IMR-90 (cell line): ENCODE results near the gene CELA3A. TPM values are rescaled to one million over a fixed set of nuclear protein-coding genes. Genes with fewer than 3 reads are reported as not detected.

Experiments used
- ATAC-seq: fragments of 200-7000 bp; cut with Tn5 transposase; 2 replicates; pipeline ENCODE4 v1.9.1; 2020; ENCODE audit warnings: low read depth, mild to moderate bottlenecking, moderate library complexity
- BruUV-seq: library from RNA; stranded (reverse); fragments of 400-500 nt; replicated peaks from 2 replicates; lab custom pipeline; 2021; lab: Mats Ljungman, UMichigan
- CTCF ChIA-PET: fragments of 300-600 bp; formaldehyde crosslinking; extraction: SDS; loops from one replicate; lab custom pipeline; 2021; ENCODE audit warnings: antibody characterized with exemption; lab: Yijun Ruan, JAX
- POLR2A ChIA-PET: fragments of 300-600 bp; sonication (Branson Sonifier 250); formaldehyde crosslinking; loops from one replicate; lab custom pipeline; 2022; ENCODE audit warnings: antibody characterized with exemption; ENCODE audit not compliant: unreplicated experiment; lab: Charles Lee
- DNase-seq: peaks from one replicate; pipeline ENCODE4 v3.0.0; 2013
- H2AFZ ChIP-seq: replicated peaks from 2 replicates; pipeline ENCODE3; 2013; ENCODE audit warnings: low read length, mild to moderate bottlenecking; ENCODE audit not compliant: poor library complexity
- H2AK5ac ChIP-seq: 2 replicates; pipeline ENCODE4 v1.6.1; 2013; ENCODE audit warnings: low read depth, low read length, inconsistent platforms
- H2AK9ac ChIP-seq: replicated peaks from 2 replicates; pipeline ENCODE3; 2013; ENCODE audit warnings: mild to moderate bottlenecking, low read depth, low read length, moderate library complexity; ENCODE audit not compliant: poor library complexity
- H2BK120ac ChIP-seq: 2 replicates; pipeline ENCODE4 v1.6.1; 2013; ENCODE audit warnings: low read depth, low read length, inconsistent platforms
- H2BK15ac ChIP-seq: 3 replicates; pipeline ENCODE4 v1.6.1; 2013; ENCODE audit warnings: low read depth, low read length, inconsistent platforms
- H2BK20ac ChIP-seq: 2 replicates; pipeline ENCODE4 v1.6.1; 2013; ENCODE audit warnings: low read depth, mild to moderate bottlenecking, inconsistent platforms, low read length, moderate library complexity
- H2BK5ac ChIP-seq: 2 replicates; pipeline ENCODE4 v1.6.1; 2013; ENCODE audit warnings: mild to moderate bottlenecking, low read depth, low read length, inconsistent platforms; ENCODE audit not compliant: poor library complexity, severe bottlenecking
- H3K14ac ChIP-seq: replicated peaks from 2 replicates; pipeline ENCODE4 v1.6.1; 2013; ENCODE audit warnings: low read depth, low read length, inconsistent platforms
- H3K18ac ChIP-seq: 2 replicates; pipeline ENCODE4 v1.6.1; 2013; ENCODE audit warnings: low read depth, low read length, control low read depth
- H3K23ac ChIP-seq: 2 replicates; pipeline ENCODE4 v1.6.1; 2013; ENCODE audit warnings: low read depth, low read length, inconsistent platforms
- H3K27ac ChIP-seq: 2 replicates; pipeline ENCODE4 v1.5.1; 2013; ENCODE audit warnings: mild to moderate bottlenecking, control low read depth, low read length; ENCODE audit not compliant: insufficient read depth
- H3K27me3 ChIP-seq: 2 replicates; pipeline ENCODE4 v1.6.1; 2013; ENCODE audit warnings: low read length; ENCODE audit not compliant: control insufficient read depth, insufficient read depth
- H3K36me3 ChIP-seq: 2 replicates; pipeline ENCODE4 v1.6.1; 2013; ENCODE audit warnings: low read length, mixed read lengths; ENCODE audit not compliant: control insufficient read depth, insufficient read depth
- H3K4ac ChIP-seq: 2 replicates; pipeline ENCODE4 v1.6.1; 2013; ENCODE audit warnings: low read depth, low read length, inconsistent platforms
- H3K4me1 ChIP-seq: 2 replicates; pipeline ENCODE4 v1.6.1; 2013; ENCODE audit warnings: low read length, mixed read lengths; ENCODE audit not compliant: control insufficient read depth, insufficient read depth
- H3K4me2 ChIP-seq: 2 replicates; pipeline ENCODE4 v1.6.1; 2013; ENCODE audit warnings: low read depth, mild to moderate bottlenecking, control low read depth, low read length, moderate library complexity
- H3K4me3 ChIP-seq: 2 replicates; pipeline ENCODE4 v1.5.1; 2013; ENCODE audit warnings: low read depth, mild to moderate bottlenecking, control low read depth, low read length, moderate library complexity; ENCODE audit not compliant: insufficient read depth
- H3K56ac ChIP-seq: 2 replicates; pipeline ENCODE4 v1.6.1; 2013; ENCODE audit warnings: low read length, inconsistent platforms; ENCODE audit not compliant: insufficient read depth; ENCODE audit errors: extremely low read depth
- H3K79me1 ChIP-seq, 2 experiments: 2 replicates each; pipeline ENCODE4 v1.6.1; 2013; ENCODE audit warnings: low read length in 2 of 2, inconsistent platforms in 1 of 2, low read depth in 1 of 2
- H3K9ac ChIP-seq: 2 replicates; pipeline ENCODE4 v1.6.1; 2013; ENCODE audit warnings: low read depth, low read length, control low read depth
- H3K9me1 ChIP-seq: 2 replicates; pipeline ENCODE4 v1.6.1; 2013; ENCODE audit warnings: low read length, inconsistent platforms; ENCODE audit not compliant: insufficient read depth
- H3K9me3 ChIP-seq: 2 replicates; pipeline ENCODE4 v1.6.1; 2013; ENCODE audit warnings: low read length; ENCODE audit not compliant: control insufficient read depth, insufficient read depth
- H4K20me1 ChIP-seq: 2 replicates; pipeline ENCODE4 v1.6.1; 2013; ENCODE audit warnings: low read length, inconsistent platforms; ENCODE audit not compliant: insufficient read depth
- H4K5ac ChIP-seq: 2 replicates; pipeline ENCODE4 v1.6.1; 2013; ENCODE audit warnings: mild to moderate bottlenecking, low read depth, low read length, control low read depth
- H4K8ac ChIP-seq, 2 experiments: 2 replicates each; pipeline ENCODE4 v1.6.1; 2013; ENCODE audit warnings: low read depth in 2 of 2, low read length in 2 of 2, control low read depth in 1 of 2, inconsistent platforms in 1 of 2
- H4K91ac ChIP-seq: 2 replicates; pipeline ENCODE4 v1.6.1; 2013; ENCODE audit warnings: low read depth, low read length, inconsistent platforms; ENCODE audit not compliant: insufficient read depth
- BHLHE40 ChIP-seq: fragments of 150-350 bp; IDR thresholded peaks from 2 replicates; pipeline ENCODE4 v1.6.1; 2016; ENCODE audit warnings: mild to moderate bottlenecking, low read depth, low read length
- RAD21 ChIP-seq: IDR thresholded peaks from 2 replicates; pipeline ENCODE4 v1.6.1; 2012; ENCODE audit warnings: low read length, improper control_type of control experiment
- WGBS, 2 experiments: methylation state at CpG; one replicate each; pipeline versions ENCODE4 v1.1.5 to v1.1.7; 2013; ENCODE audit warnings: missing lambda C conversion rate in 2 of 2; ENCODE audit not compliant: insufficient read length in 1 of 2; ENCODE audit errors: extremely low coverage in 2 of 2; 5-methylcytosine and 5-hydroxymethylcytosine counted together
- dilution Hi-C: fragments of 300-500 bp; cut with HindIII; formaldehyde crosslinking; loops from one replicate; pipeline ENCODE4 v1.14.3; 2018; ENCODE audit warnings: low sequenced_read_pairs; ENCODE audit not compliant: unreplicated experiment
- in situ Hi-C: fragments of 300-500 bp; cut with MboI; formaldehyde crosslinking; loops from 3 replicates; pipeline ENCODE4 v1.14.3; 2019; ENCODE audit warnings: low sequenced_read_pairs, inconsistent platforms, mixed read lengths
- intact Hi-C: fragments of 100-400 bp; cut with micrococcal nuclease; formaldehyde crosslinking; loops from 2 replicates; pipeline ENCODE4 v1.10.0; 2022
- polyA plus RNA-seq, 3 experiments: library from polyadenylated mRNA; depleted of rRNA; stranded (reverse); fragments of >200 nt; gene quantifications; 2 replicates each; pipeline ENCODE4 v1.2.3, GENCODE V29; 2012; ENCODE audit warnings: low replicate concordance in 1 of 3
- total RNA-seq: library from RNA; depleted of rRNA; stranded (reverse); fragments of >200 nt; gene quantifications from 2 replicates; pipeline ENCODE4 v1.2.3, GENCODE V29; 2012
- TF ChIP-seq, protein P1 (sequence below): conservative IDR thresholded peaks from 2 replicates; pipeline ENCODE4 v1.5.1; 2012; ENCODE audit warnings: mild to moderate bottlenecking, low read depth, low read length, improper control_type of control experiment

Gene CELA3A
- total and polyA plus RNA-seq, 2 of the 4 experiments (the other 2 are of a cell fraction): not detected

- POLR2A ChIA-PET: no interaction called here
- Histone ChIP-seq H3K14ac (no peak overlapping the region), H2AK5ac (no peak overlapping the region), H2BK20ac (no peak overlapping the region), H3K4ac (no peak overlapping the region), H3K9me1 (peaks cover 2% of the 10 kb centered on the region), H2AK9ac (no peak overlapping the region), H3K79me1 (no peaks in the 10 kb centered on the region), H4K5ac (no peak overlapping the region), H4K20me1 (no peaks in the 10 kb centered on the region), H3K4me1 (peaks cover 8% of the 10 kb centered on the region), H4K91ac (no peak overlapping the region), H3K4me2 (no peak overlapping the region), H3K36me3 (no peaks in the 10 kb centered on the region), H2AFZ (no peak overlapping the region), H3K27ac (no peak overlapping the region), H3K9ac (no peak overlapping the region), H3K4me3 (no peak overlapping the region), H4K8ac (no peak overlapping the region), H3K56ac (no peak overlapping the region), H2BK5ac (no peak overlapping the region), H3K23ac (no peak overlapping the region; the same call in 1 of the 2 replicates), H2BK15ac (no peak overlapping the region), H3K27me3 (no peaks in the 10 kb centered on the region), H3K18ac (no peak overlapping the region), H3K9me3 (no peaks in the 10 kb centered on the region), H2BK120ac (no peak overlapping the region)
- BruUV-seq: no TSS peak
- ATAC-seq: no peak
- intact Hi-C loops (loop anchor here (5.0 to 10.0 kb wide), 2 partner anchors 44 to 257 kb away; no protein-coding TSS in a partner anchor), dilution Hi-C loops (no loop called here), in situ Hi-C loops (loop anchor here (25.0 kb wide), 1 partner anchor 249 kb away; no protein-coding TSS in a partner anchor)
- TF ChIP-seq RAD21 (no peak), BHLHE40 (no peak)
- TF ChIP-seq, protein P1, sequence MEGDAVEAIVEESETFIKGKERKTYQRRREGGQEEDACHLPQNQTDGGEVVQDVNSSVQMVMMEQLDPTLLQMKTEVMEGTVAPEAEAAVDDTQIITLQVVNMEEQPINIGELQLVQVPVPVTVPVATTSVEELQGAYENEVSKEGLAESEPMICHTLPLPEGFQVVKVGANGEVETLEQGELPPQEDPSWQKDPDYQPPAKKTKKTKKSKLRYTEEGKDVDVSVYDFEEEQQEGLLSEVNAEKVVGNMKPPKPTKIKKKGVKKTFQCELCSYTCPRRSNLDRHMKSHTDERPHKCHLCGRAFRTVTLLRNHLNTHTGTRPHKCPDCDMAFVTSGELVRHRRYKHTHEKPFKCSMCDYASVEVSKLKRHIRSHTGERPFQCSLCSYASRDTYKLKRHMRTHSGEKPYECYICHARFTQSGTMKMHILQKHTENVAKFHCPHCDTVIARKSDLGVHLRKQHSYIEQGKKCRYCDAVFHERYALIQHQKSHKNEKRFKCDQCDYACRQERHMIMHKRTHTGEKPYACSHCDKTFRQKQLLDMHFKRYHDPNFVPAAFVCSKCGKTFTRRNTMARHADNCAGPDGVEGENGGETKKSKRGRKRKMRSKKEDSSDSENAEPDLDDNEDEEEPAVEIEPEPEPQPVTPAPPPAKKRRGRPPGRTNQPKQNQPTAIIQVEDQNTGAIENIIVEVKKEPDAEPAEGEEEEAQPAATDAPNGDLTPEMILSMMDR: no peak
- no CpG with 5 or more reads among the region's 2 CpGs for WGBS, 2 experiments
- no peak for DNase-seq
- CTCF ChIA-PET: no interaction called here
Measured at GRCh38 chr1:21961337-21961736, 40.1 kb upstream of the CELA3A start.
